Measurements from ENCODE around the gene KRT82.

GRCh38 chr12:52443966-52444365, 37.8 kb upstream of the KRT82 start:
- TF ChIP-seq CTCF (IDR thresholded peaks at IDR 0.05; ENCODE audit: low read length): no peak
- TF ChIP-seq EZH2 (IDR thresholded peaks at IDR 0.05; ENCODE audit: borderline replicate concordance, low read length): no peak

Data from OCI-LY1 (cell line).